Neural progenitor cell (in vitro differentiated cells): ENCODE data around the gene NSUN6. TPM values are rescaled to one million over a fixed set of nuclear protein-coding genes. Genes with fewer than 3 reads are reported as not detected.

Experiments
- DNase-seq: peaks from one replicate; pipeline ENCODE4 v3.0.0-alpha.2; 2016; ENCODE audit warnings: low spot score
- H2AFZ ChIP-seq: fragments of 200-600 bp; sonication (generic); replicated peaks from 2 replicates; pipeline ENCODE4 v1.6.1; 2016; ENCODE audit warnings: antibody characterized with exemption
- H3F3A ChIP-seq: fragments of 200-600 bp; sonication (generic); 2 replicates; pipeline ENCODE4 v1.6.1; 2016; ENCODE audit warnings: antibody characterized with exemption, low read depth
- H3K27ac ChIP-seq: fragments of 200-600 bp; sonication (generic); 2 replicates; pipeline ENCODE4 v1.5.1; 2016; ENCODE audit warnings: mild to moderate bottlenecking
- H3K27me3 ChIP-seq: fragments of 200-600 bp; sonication (generic); 2 replicates; pipeline ENCODE4 v1.6.1; 2016; ENCODE audit warnings: mild to moderate bottlenecking, moderate library complexity
- H3K36me3 ChIP-seq: fragments of 200-600 bp; sonication (generic); 2 replicates; pipeline ENCODE4 v1.5.1; 2016
- H3K4me1 ChIP-seq: fragments of 200-600 bp; sonication (generic); 2 replicates; pipeline ENCODE4 v1.6.1; 2016; ENCODE audit warnings: mixed run types
- H3K4me2 ChIP-seq: fragments of 200-600 bp; sonication (generic); 2 replicates; pipeline ENCODE4 v1.6.1; 2016
- H3K4me3 ChIP-seq: fragments of 200-600 bp; sonication (generic); 2 replicates; pipeline ENCODE4 v1.5.1; 2016
- H3K79me2 ChIP-seq: fragments of 200-600 bp; sonication (generic); 2 replicates; pipeline ENCODE4 v1.6.1; 2016; ENCODE audit warnings: low read depth
- H3K9ac ChIP-seq: fragments of 200-600 bp; sonication (generic); 2 replicates; pipeline ENCODE4 v1.6.1; 2016
- H3K9me3 ChIP-seq: fragments of 200-600 bp; sonication (generic); 2 replicates; pipeline ENCODE4 v1.5.1; 2016; ENCODE audit warnings: low read depth
- H4K20me1 ChIP-seq: fragments of 200-600 bp; sonication (generic); 2 replicates; pipeline ENCODE4 v1.6.1; 2016; ENCODE audit warnings: low read depth
- H3K27ac Mint-ChIP-seq: 3 replicates; pipeline ENCODE4 v1.8.0; 2021; ENCODE audit warnings: mixed read lengths
- H3K27me3 Mint-ChIP-seq: 2 replicates; pipeline ENCODE4 v1.8.0; 2022; ENCODE audit warnings: low read depth, mild to moderate bottlenecking, inconsistent platforms, moderate library complexity, mixed read lengths; ENCODE audit not compliant: insufficient read depth
- H3K36me3 Mint-ChIP-seq: 3 replicates; pipeline ENCODE4 v1.8.0; 2021; ENCODE audit warnings: mixed read lengths
- H3K4me1 Mint-ChIP-seq: 3 replicates; pipeline ENCODE4 v1.8.0; 2021; ENCODE audit warnings: mixed read lengths
- H3K4me3 Mint-ChIP-seq: 3 replicates; pipeline ENCODE4 v1.8.0; 2021; ENCODE audit warnings: mild to moderate bottlenecking, moderate library complexity, mixed read lengths
- H3K9me3 Mint-ChIP-seq: 3 replicates; pipeline ENCODE4 v1.8.0; 2020; ENCODE audit warnings: mixed read lengths
- EZH2 ChIP-seq: fragments of 200-600 bp; sonication (generic); IDR thresholded peaks from 2 replicates; pipeline ENCODE4 v1.6.1; 2017; ENCODE audit warnings: antibody characterized with exemption, mild to moderate bottlenecking, moderate library complexity
- EZH2phosphoT487 ChIP-seq: fragments of 200-600 bp; sonication (generic); IDR thresholded peaks from 2 replicates; pipeline ENCODE4 v1.6.1; 2017; ENCODE audit warnings: antibody characterized with exemption
- total RNA-seq: library from RNA; depleted of rRNA; stranded (reverse); fragments of >200 nt; gene quantifications from 2 replicates; pipeline ENCODE4 v1.2.3, GENCODE V29; 2015; ENCODE audit warnings: low replicate concordance
- TF ChIP-seq, protein P1 (sequence below): fragments of 200-600 bp; sonication (generic); IDR thresholded peaks from 2 replicates; pipeline ENCODE4 v1.5.1; 2017; ENCODE audit warnings: antibody characterized with exemption, mild to moderate bottlenecking

The NSUN6 gene
- total RNA-seq, 1 donor from 2014 or later = 21.9 TPM

DNA sequence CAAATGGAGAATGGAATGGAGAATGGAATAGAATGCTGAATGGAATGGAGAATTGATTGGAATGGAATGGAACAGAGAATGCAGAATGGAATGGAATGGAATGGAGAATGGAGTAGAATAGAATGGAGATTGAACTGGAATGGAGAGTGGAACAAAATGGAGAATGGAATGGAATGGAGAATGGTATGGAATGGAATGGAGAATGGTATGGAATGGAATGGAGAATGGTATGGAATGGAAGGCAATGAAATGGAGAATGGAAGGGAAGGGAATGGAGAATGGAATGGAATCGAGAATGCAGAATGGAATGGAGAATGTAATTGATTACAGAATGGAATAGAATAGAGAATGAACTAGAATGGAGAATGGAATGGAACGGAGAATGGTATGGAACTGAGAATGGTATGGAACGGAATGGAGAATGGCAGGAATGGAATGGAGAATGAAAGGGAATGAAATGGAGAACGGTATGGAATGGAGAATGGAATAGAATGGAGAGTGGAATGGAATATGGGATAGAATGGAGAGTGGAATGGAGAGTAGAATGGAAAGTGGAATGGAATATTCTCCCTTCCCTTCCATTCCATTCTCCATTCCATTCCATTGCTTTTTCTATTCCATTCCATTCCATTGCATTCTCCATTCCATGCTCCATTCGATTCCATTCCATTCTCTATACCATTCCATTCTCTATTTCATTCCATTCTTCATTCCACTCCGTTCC is 88.2 kb downstream of the NSUN6 start:
- no peaks in the 10 kb centered on the region for H3K4me1 ChIP-seq
- Mint-ChIP-seq H3K27ac (no peak overlapping the region), H3K4me1 (no peaks in the 10 kb centered on the region), H3K36me3 (no peaks in the 10 kb centered on the region), H3K27me3 (no peaks in the 10 kb centered on the region), H3K4me3 (no peak overlapping the region), H3K9me3 (no peaks in the 10 kb centered on the region)
- peaks cover 3% of the 10 kb centered on the region for H3K9me3 ChIP-seq
- no peaks in the 10 kb centered on the region for H3K27me3 ChIP-seq
- TF ChIP-seq, protein P1, sequence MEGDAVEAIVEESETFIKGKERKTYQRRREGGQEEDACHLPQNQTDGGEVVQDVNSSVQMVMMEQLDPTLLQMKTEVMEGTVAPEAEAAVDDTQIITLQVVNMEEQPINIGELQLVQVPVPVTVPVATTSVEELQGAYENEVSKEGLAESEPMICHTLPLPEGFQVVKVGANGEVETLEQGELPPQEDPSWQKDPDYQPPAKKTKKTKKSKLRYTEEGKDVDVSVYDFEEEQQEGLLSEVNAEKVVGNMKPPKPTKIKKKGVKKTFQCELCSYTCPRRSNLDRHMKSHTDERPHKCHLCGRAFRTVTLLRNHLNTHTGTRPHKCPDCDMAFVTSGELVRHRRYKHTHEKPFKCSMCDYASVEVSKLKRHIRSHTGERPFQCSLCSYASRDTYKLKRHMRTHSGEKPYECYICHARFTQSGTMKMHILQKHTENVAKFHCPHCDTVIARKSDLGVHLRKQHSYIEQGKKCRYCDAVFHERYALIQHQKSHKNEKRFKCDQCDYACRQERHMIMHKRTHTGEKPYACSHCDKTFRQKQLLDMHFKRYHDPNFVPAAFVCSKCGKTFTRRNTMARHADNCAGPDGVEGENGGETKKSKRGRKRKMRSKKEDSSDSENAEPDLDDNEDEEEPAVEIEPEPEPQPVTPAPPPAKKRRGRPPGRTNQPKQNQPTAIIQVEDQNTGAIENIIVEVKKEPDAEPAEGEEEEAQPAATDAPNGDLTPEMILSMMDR = no peak
- no peak for TF ChIP-seq EZH2
- no peak for TF ChIP-seq EZH2phosphoT487
- H3K9ac ChIP-seq = no peak overlapping the region
- no peak for DNase-seq
- no peak overlapping the region for H3K4me3 ChIP-seq
- H3K27ac ChIP-seq = no peak overlapping the region
- H4K20me1 ChIP-seq = no peaks in the 10 kb centered on the region
- no peaks in the 10 kb centered on the region for H3F3A ChIP-seq
- H3K4me2 ChIP-seq = no peak overlapping the region
- H2AFZ ChIP-seq = no peak overlapping the region
- H3K36me3 ChIP-seq = no peaks in the 10 kb centered on the region
- H3K79me2 ChIP-seq = no peaks in the 10 kb centered on the region

DNA sequence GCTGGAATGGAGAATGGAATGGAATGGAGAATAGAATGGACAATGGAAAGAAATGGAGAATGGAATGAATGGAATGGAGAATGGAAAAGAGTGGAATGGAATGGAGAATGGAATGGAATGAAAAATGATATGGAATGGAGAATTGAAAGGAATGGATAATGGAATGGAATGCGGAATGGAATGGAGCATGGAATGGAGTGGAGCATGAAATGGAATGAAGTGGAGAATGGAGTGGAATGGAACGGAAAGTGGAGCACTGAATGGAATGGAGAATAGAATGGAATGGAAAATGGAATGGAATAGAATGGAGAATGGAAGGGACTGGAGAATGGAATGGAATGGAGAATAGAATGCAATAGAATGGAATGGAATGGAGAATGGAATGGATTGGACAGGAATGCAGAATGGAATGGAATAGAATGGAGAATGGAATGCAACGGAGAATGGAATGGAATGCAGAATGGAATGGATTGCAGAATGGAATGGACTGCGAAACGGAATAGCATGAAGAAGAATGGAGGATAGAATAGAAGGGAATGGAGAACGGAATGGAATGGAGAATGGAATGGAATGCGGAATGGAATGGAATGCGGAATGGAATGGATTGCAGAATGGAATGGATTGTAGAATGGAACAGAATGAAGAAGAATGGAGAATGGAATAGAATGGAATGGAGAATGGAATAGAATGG is 89.4 kb downstream of the NSUN6 start:
- Histone ChIP-seq H3K79me2 (no peaks in the 10 kb centered on the region), H2AFZ (no peak overlapping the region), H3K4me2 (no peak overlapping the region), H4K20me1 (no peaks in the 10 kb centered on the region), H3K27ac (no peak overlapping the region), H3K27me3 (no peaks in the 10 kb centered on the region), H3K36me3 (no peaks in the 10 kb centered on the region), H3F3A (no peaks in the 10 kb centered on the region), H3K9me3 (peaks cover 3% of the 10 kb centered on the region), H3K4me3 (no peak overlapping the region), H3K4me1 (no peaks in the 10 kb centered on the region), H3K9ac (no peak overlapping the region)
- Mint-ChIP-seq H3K9me3 (no peaks in the 10 kb centered on the region), H3K27ac (no peak overlapping the region), H3K4me1 (no peaks in the 10 kb centered on the region), H3K36me3 (no peaks in the 10 kb centered on the region), H3K27me3 (no peaks in the 10 kb centered on the region), H3K4me3 (no peak overlapping the region)
- peak; percentile 9 for DNase-seq
- TF ChIP-seq, protein P1 = no peak
- TF ChIP-seq EZH2 (no peak), EZH2phosphoT487 (no peak)

GRCh38 chr10:18557960-18558359 is 93.4 kb downstream of the NSUN6 start:
- no peaks in the 10 kb centered on the region for H3K4me1 Mint-ChIP-seq
- Histone ChIP-seq H3K4me3 (no peak overlapping the region), H3K4me2 (no peak overlapping the region), H3F3A (no peaks in the 10 kb centered on the region), H4K20me1 (no peaks in the 10 kb centered on the region), H3K9me3 (no peaks in the 10 kb centered on the region), H3K36me3 (peaks cover 8% of the 10 kb centered on the region), H3K27ac (no peak overlapping the region), H3K9ac (no peak overlapping the region), H3K4me1 (no peaks in the 10 kb centered on the region), H3K27me3 (no peaks in the 10 kb centered on the region), H2AFZ (no peak overlapping the region), H3K79me2 (no peaks in the 10 kb centered on the region)
- no peaks in the 10 kb centered on the region for H3K27me3 Mint-ChIP-seq
- no peak overlapping the region for H3K4me3 Mint-ChIP-seq
- DNase-seq = no peak
- TF ChIP-seq, protein P1 = no peak
- no peak for TF ChIP-seq EZH2
- TF ChIP-seq EZH2phosphoT487 = no peak
- no peak overlapping the region for H3K27ac Mint-ChIP-seq
- H3K9me3 Mint-ChIP-seq = no peaks in the 10 kb centered on the region
- H3K36me3 Mint-ChIP-seq = no peaks in the 10 kb centered on the region
